ENCODE results near the gene KY. TPM values are rescaled to one million over a fixed set of nuclear protein-coding genes. Genes with fewer than 3 reads are reported as not detected.

The KY gene
- total and polyA plus RNA-seq, 2 of the 8 experiments (the other 6 are each of a cell fraction or from before 2014, with no cell fraction given), result not detected

DNA sequence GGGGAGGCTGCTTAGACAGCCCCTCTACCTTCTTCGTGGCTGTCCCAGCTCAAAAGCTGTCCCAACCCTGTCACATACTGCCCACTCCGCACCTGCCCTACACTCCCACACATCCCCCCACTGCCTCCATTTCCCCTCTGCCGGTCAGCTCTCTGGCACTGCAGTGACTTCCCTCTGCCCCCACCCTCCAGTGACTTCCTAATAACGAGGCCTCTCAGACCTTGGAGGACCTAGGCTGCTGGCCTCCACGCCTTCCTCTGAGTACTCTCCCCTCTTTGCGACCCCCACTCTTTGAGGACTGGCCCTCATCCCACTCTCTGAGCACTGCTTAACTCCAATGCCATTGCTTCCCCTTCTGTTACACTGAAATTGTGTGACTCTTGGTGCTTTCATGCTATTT is 45.3 kb downstream of the KY start:
- Histone ChIP-seq H2BK20ac (ENCODE audit: low read length) (no peak overlapping the region), H3K27ac (ENCODE audit: low read depth, low read length) (no peak overlapping the region), H3K4ac (replicated peaks; ENCODE audit: insufficient read length, low read depth, low read length) (no peak overlapping the region), H4K5ac (ENCODE audit: insufficient read length, low read depth, low read length) (no peak overlapping the region), H3K18ac (ENCODE audit: extremely low read depth, low read length) (no peak overlapping the region), H3K23me2 (ENCODE audit: low read depth, low read length) (no peaks in the 10 kb centered on the region), H2BK120ac (replicated peaks; ENCODE audit: low read depth, low read length) (no peak overlapping the region), H3K27me3 (replicated peaks in 1 of 4; ENCODE audit: control insufficient read depth in 3 of 4, extremely low read depth in 1 of 4, insufficient read depth in 3 of 4, low read length in 3 of 4) (peaks cover 0 to 3% (median under 1%) of the 10 kb centered on the region in 4 experiments; a peak in 1 of 7 replicates), H4K8ac (ENCODE audit: extremely low read depth, insufficient read depth, low read length) (no peak overlapping the region), H2BK12ac (ENCODE audit: low read depth, low read length) (no peak overlapping the region), H3K9ac (replicated peaks in 1 of 4; ENCODE audit: extremely low read depth in 1 of 4, low read depth in 3 of 4, low read length in 3 of 4) (no peak overlapping the region), H3K79me2 (ENCODE audit: control insufficient read depth in 1 of 2, insufficient read depth in 2 of 2, low read length in 2 of 2) (no peaks in the 10 kb centered on the region), H3K79me1 (ENCODE audit: low read depth, low read length) (no peaks in the 10 kb centered on the region), H3K4me2 (ENCODE audit: insufficient read depth in 1 of 2, low read depth in 2 of 2, low read length in 2 of 2) (no peak overlapping the region), H3K56ac (replicated peaks; ENCODE audit: insufficient read length, low read depth, low read length) (no peak overlapping the region), H2BK5ac (ENCODE audit: low read depth, low read length) (no peak overlapping the region), H3K4me1 (replicated peaks in 1 of 4; ENCODE audit: control insufficient read depth in 3 of 4, insufficient read depth in 4 of 4, low read length in 3 of 4) (peaks cover 0 to 10% (median 2%) of the 10 kb centered on the region in 4 experiments; a peak in 3 of 7 replicates), H3K4me3 (ENCODE audit: extremely low read depth in 1 of 4, insufficient read depth in 2 of 4, low read depth in 3 of 4, low read length in 4 of 4) (no peak overlapping the region), H2AK5ac (ENCODE audit: low read depth, low read length) (no peak overlapping the region), H4K91ac (replicated peaks; ENCODE audit: insufficient read length, low read length) (no peak overlapping the region), H3K36me3 (ENCODE audit: control insufficient read depth in 2 of 4, insufficient read depth in 4 of 4, low read length in 3 of 4) (no peaks in the 10 kb centered on the region), H3K9me3 (ENCODE audit: insufficient read depth in 2 of 2, low read depth in 1 of 2, low read length in 1 of 2) (no peaks in the 10 kb centered on the region), H2BK15ac (ENCODE audit: low read length) (no peak overlapping the region), H4K20me1 (replicated peaks in 1 of 2; ENCODE audit: control insufficient read depth in 1 of 2, insufficient read depth in 2 of 2, low read length in 2 of 2) (peaks cover 2 to 3% of the 10 kb centered on the region in 2 experiments), H2AFZ (ENCODE audit: low read length) (no peak overlapping the region), H3K23ac (ENCODE audit: insufficient read length) (no peak overlapping the region), H3K14ac (ENCODE audit: insufficient read length) (no peak overlapping the region)
- FAIRE-seq (no peak), DNase-seq (ENCODE audit: low read depth in 1 of 2, low spot score in 2 of 2) (no peak)
- no peak for TF ChIP-seq ZNF274 (IDR thresholded peaks at IDR 0.05; ENCODE audit: borderline replicate concordance, extremely low read depth, low read length)
- whole genome bisulfite sequencing, 2 experiments (ENCODE audit: extremely low coverage in 1 of 2, insufficient coverage in 1 of 2, insufficient read length in 1 of 2, insufficient replicate concordance in 2 of 2, low coverage in 1 of 2, low lambda C conversion rate in 2 of 2, missing lambda C conversion rate in 1 of 2), result 88% methylated on average over 6 of the region's 6 CpGs; no CpG with 5 or more reads in 1 of the 2 experiments
- ChIA-PET CTCF (ENCODE audit: partially characterized antibody) (interaction anchor here (0.8 to 13.3 kb wide), 6 partner anchors 10 to 160 kb away, joined by 3 to 197 read pairs (median 9); no protein-coding TSS in a partner anchor), POLR2A (ENCODE audit: partially characterized antibody) (no interaction called here)

Measured in H1 (cell line).